Stimulated activated CD4-positive, alpha-beta T cell treated with anti-CD3 and anti-CD28 coated beads, Interleukin-4, amount 100 ng/mL, for 24 hours (primary cell): ENCODE results near the gene STX4.
"Not testable (repeated sequence)": the region's sequence is repeated elsewhere in the genome, so short reads cannot be mapped to it uniquely, and the experiment has no call there.

Source experiments
- DNase-seq: peaks from one replicate; pipeline ENCODE4 v3.0.0-alpha.2; 2020

STX4 gene

DNA sequence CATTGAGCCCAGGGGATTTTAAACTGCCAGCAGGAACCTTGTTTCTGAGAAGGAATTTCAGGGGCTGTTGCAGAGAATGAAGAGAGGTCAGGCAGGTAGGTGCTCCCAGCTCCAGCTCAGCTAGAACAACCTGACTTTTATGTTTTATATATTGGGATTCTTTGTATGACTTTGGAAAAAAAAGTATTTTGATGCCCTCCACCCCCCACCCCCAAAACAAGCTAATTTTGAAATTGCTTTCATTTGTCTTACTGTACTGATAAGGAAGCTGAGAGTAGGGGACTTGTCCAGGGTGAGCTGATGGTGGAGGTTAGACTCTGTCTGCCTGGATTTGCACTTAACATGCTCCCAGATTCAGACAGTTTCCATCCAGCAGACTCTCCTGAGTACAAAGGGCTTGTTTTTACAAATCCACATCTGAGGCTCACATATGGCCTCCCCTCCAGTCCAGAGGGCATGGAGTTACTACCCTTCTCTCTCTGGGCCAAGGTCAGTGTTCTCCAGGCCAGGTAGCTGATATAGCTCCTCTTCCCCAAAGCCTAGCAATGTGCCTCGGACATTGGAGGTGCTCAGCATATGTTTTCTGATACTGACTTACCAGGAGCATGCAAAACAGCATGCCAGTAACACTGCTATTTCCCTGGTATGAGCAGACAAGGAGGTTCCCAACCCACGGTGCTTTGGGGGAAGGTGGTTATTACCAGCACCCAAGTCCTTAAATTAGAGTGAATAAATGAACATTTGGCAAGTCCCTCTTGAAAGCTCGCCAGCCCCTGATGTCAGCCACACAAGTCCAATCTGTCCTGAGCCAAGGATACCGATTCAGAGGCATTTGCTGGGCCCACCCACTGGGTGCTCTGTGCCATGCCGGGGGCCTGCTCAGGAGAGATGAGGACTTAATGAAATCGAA is 34.3 kb upstream of the STX4 start:
- DNase-seq = no peak

DNA sequence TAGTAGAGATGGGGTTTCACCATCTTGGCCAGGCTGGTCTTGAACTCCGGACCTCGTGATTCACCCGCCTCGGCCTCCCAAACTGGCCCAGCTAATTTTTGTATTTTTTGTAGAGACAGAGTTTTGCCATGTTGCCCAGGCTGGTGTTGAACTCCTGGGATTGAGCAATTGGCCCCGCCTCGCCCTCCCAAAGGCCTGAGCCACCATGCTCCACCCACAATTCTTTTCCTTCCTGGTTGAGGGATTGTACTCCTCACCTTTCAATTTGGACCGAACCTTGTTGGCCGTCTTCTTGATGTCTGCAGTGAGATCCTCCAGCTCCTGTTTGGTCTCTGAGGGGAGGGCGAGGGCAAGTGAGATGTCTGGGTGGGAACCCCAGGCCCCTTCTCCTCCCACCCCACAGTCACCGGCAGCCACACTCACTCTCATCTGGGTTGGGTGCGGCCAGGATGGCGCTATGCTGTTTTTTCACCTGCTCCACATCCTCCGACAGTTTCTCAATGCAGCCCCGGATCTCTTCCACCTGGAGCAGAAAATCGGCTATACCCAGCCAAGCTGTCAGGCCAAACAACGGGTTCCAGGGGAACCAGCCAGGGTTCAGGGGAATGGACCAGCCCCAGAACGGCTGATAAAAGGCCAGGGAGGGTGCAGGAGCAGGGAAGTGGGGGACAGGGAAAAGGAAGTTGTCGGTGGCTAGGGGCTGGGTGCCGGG is 32.5 kb upstream of the STX4 start:
- DNase-seq = no peak

DNA sequence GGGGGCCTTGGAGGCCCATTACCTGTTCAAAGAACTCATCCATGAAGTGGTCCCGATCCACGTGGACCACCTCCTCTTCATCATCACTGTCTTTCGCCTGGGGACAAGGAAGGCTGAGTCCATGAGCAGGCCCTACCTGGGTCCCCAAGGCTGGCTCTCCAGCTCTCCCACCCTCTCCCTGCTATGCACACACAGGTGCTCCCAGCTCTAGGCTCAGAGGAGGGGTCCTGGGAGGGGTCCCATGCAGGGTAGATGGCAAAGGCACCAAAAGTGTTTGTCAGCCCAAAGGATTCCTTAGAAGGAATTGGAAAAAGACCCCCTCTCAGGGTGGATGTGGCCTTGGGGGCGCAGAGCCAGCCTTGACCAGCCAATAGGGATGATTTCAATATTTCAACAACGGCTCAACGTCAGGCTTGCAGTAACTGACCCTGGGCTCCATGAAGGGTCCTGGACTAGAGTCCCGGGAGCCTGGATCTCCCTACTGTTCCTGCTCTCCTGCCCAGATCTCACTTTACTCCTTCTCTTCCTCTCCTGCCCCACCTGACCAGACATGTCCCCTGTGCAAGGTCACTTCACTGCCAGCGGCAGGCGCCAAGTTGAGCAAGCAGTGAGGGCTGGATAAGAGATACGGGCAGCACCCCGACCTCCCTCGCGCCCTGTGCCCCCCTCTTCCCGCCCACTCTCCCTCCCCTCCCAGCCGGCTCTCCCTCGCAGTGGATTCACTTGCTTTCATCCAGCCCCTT is 31.7 kb upstream of the STX4 start:
- no peak for DNase-seq

DNA sequence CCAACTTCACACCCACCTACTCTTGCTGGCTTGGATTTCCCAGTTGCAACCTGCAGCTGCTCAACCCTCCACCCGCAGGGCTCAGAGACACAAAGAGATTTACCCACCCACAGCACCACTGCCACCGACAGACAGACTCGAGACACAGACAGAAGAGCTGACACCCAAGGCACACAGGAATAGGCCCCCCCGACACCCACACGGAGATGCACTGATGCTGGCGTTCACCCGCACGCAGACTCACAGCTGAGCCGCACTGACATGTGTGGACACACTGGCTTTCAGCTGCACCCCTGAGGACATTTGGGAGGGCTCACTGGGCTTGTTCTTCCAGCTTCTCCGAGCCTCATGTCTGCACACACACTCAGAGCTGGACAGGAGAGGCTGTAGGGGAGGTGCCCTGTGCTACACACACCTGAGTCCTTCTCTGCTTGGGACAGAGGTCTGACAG is 31.1 kb upstream of the STX4 start:
- no peak for DNase-seq

DNA sequence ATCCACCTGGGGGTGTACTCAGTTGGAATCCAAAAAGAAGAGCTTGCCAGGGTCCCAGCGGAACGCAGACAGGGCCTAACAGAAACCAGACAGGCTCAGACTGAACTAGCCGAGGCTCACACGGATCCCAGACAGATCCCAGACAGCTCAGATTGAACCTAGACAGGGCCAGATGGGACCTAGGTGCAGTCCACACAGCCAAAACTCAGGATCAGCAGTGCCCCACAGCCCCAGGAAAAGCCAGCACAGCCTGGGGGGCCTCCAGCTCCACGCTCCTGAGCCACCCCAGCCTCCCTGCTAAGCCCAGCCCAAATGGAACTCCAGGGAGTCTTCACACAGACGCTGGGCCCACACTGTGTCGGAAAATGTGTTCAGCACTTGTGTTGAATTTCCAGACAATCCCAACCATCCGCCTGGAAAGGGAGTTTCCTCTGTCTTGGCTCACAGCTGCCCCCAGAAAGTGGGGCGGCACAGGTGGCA is 30.5 kb upstream of the STX4 start:
- no peak for DNase-seq

DNA sequence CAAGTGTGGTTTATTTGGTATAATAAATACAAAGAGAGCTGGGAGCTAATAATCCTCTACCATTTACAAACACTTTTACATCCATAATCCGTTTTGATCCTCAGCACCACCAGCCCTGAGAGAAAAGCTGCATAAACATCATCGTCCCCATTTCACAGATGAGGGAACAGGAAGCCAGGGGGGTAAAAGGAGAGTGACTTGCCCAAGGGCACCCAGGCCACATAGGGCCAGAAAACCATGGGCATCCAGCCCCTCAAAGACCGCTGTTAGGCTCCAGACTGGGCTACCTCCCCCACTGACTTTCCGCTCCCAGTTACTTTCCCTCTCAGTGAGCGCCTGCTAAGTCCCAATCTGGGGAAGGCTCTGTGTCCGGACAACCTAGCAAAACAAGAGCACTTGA is 29.6 kb upstream of the STX4 start:
- DNase-seq = no peak

DNA sequence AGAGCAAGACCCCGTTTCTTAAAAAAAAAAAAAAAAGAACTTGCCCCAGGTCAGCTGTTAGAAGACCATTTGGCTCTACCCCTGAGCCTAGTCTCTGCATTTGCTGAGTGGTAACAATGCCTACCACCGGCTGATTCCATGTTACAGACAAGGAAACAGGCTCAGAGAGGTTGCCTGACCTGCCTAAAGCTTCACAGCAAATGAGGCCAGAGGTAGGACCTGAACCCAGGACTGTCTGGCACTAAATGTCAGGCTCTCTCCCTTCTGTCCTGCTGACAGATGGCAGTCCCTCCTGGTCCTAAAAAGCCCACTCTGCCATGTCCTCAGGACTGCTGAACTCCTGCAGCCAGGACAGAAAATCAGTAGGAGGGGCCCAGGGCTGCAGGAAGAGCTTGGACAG is 28.7 kb upstream of the STX4 start:
- no peak for DNase-seq

DNA sequence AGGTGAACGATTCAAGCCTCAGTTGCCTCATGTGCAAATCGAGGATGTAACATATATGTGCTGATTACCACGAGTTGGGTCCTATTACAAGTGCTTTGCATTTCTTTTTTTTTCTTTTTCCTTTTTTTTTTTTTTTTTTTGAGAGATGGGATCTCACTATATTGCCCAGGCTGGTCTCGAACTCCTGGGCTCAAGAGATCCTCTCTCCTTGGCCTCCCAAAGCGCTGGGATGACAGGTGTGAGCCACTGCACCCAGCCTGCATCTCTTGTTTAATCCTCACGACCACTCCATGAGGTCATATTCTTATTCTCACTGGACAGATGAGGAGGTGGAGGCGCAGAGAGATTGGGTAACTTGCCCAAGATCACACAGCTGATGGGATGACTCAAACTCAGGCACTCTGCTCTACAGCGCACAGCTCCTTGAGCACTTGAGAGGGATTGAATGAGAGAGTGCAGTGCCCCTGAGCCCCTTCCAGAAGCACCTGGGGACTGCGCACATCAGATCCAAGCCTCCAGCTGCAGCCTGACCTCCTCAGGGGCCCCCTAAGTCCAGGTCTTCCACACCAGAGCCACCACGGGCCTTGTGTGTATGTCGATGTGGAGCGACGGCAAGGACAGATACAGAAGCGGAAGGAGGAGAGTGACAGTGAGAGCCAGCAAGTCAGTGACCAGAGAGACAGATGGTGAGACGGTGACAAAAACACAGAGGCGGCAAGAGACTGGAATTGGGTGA is 27.8 kb upstream of the STX4 start:
- no peak for DNase-seq

DNA sequence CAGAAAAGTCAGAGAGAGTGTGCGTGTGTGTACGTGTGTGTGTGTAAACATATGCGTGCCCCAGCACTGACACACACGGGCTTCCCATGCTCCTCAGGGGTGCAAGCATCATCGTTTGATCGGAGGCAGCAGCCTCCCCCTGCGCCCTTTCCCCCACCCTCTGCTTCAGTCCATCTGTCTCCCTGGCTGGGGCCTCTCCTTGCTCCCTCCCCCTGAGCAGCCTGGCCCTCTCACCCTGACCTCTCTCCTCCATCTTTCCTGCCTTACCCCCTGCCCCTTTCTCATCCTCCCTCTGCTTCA is 27.3 kb upstream of the STX4 start:
- DNase-seq = no peak

DNA sequence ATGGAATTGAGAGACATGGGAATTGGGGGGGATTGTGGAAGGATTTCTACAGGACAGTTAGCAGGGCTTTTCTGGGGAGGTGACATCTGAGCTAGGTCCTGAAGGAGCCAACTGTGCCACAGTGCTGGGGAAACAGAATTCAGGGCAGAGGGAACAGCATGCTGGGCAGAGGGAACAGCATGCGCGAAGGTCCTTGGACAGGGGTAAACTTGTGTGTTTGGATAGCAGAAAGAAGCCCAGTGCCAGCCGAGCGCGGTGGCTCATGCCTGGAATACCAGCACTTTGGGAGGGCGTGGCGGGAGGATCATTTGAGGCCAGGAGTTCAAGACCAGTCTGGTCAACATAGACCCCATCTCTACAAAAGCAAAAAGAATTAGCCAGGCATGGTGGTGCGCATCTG is 26.8 kb upstream of the STX4 start:
- DNase-seq = no peak

DNA sequence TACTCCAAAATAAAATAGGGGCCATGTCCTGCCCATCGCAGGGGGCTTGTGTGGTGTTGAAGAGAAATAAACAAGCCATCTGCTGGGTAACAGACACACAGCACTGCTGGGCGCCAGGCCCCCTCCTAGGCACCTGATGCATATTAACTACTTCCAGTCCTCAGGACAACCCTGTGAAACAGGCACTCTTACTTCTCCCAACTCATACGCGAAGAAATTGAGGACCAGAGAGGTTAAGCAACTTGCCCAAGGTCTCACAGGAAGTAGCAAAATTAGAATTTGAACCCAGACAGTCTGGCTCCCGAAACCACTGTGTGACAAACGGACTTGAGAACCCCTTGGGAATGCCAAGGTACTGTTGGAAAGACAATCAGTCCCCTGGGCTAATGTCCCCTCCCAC is 25.7 kb upstream of the STX4 start:
- DNase-seq = no peak

DNA sequence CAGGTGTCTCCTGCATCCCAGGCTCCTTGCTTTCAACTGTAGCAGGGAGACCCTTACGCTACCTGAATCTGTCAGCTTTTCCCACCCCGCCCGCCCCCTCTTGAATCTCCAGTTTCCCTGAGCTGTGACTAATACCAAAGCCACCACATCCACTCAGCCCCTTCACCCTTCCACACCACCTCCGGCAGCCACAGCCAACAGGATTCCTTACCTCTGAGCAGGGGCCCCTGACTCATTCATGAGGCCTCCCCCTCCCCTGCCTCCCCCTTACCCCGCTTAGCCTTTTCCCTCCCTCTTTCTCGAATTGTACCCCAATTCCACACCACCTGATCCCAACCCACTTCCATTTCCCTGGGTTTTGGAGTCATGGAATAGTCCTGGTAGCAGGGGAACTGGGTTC is 25.2 kb upstream of the STX4 start:
- no peak for DNase-seq

DNA sequence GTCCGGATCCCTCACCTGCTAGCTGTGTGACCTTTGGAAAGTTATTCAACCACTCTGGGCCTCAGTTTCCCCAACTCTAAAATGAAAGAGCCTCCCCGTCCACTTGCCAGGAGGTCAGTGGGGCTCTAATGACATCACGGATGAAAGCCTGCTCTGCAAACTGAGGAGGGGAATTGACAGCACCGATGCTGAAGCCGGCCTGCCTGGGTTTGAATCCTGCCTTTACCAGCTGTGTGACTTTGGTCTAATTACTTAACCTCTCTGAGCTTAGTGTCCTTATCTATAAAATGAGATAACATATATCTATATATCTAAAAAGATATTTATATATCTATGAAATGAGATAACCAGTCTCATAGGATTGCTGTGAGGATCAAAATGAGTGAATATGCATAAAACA is 24.8 kb upstream of the STX4 start:
- DNase-seq = no peak

DNA sequence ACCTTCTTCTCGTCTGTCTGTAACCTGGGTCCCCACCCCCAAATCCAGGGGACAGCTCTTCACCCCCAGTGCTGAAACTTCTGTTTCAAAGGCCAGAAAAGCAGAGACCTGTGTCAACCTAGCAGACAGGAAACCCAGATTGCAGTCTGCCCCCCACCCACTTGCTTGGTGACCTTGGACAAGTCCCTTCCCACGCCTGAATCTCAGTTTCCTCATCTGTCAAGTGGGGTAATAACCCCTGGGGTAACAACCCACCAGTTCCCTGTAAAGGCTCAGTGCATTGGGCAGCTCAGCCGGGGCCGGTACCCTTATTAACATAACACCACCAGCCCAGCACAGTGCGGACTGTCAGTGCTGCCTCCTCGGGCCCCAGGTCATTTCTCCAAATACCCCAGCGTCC is 24.2 kb upstream of the STX4 start:
- no peak for DNase-seq

DNA sequence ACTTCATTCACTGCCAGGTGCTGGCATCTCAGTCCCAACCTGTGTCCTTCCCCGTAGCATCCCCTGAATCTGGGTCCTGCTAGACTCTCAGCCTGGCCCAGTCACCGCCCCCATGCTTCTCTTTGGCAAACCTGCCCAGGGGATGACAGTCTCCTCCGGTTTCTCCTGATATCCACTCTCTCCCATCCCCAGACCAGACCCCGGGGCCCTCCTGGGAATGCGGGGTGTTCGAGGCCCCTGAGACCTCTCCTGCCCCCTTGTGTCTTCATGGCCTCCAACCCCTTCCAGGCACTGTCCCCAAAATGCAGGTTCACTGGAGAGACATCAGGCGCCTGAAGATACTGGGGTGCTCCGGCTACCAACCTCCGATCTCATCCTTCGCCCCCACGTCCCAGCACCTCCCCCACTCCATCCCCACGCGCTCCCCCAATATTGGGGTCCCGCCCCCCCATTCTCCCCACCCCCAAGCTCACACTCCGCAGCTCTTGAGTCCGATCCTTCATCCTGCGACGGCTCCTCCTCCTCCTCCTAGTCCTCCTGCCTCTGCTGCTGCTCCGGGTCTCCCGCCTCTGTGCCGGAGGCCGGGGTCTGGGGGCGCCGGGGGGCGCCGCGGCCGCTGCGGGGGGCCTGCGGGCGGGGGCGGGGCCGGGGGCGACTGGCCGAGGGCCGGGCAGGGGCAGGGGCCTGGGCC is 23.3 kb upstream of the STX4 start:
- no peak for DNase-seq

DNA sequence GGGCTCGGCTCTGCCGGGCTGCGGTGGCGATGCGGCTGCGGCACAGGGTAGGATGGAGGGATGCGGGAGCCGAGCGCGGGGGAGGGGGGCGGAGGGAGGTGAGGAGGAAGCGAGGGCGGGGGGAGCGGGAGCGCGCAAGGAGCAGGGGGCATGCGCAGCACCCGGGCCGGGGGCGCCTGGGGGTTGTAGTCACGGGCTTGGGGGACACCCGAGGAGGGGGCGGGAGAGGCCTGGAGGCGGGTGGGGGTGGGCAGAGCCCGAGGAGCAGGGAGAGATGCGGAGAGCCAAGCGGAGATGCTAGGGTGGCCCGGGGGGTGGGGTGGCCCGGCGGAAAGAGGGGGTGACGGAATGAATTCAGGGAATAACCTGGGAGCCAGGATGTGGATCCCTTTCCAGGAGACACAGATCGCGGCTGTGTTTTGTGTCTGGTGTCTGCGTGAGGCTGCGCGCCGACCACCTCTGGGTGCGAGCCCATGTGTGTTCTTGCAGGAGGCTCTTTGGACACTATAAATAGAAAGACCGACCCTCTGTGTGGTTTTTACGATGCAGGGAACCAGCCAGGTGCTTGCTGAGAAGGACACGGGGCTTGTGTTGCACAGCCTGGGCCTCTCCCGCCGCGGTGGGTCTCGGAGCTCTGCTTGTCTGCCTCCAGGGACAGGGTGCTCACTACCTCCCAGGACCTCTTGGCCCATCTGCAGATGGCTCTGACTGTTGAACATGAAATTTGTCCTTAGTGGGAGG is 22.6 kb upstream of the STX4 start, which contains the start of gene STX1B:
Gene STX1B, minus strand, starts transcription at position 54 of the 741 bp plus-strand sequence. CDS start 242 bp downstream, outside the sequence.
- peak; percentile 42 for DNase-seq

DNA sequence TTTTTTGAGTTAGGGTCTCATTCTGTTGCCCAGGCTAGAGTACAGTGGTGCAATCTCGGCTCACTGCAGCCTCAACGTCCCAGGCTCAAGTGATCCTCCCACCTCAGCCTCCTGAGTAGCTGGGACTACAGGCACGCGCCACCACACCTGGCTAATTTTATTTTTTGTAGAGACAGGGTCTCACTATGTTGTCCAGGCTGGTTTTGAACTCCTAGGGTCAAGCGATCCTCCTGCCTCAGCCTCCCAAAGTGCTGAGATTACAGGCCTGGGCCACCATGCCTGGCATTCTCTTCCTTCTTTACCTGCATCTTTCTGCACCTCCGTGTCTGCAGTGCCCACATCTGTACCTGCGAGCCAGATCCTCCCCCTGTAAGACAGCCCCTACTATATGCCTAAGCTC is 21.5 kb upstream of the STX4 start:
- DNase-seq = not testable (repeated sequence)

DNA sequence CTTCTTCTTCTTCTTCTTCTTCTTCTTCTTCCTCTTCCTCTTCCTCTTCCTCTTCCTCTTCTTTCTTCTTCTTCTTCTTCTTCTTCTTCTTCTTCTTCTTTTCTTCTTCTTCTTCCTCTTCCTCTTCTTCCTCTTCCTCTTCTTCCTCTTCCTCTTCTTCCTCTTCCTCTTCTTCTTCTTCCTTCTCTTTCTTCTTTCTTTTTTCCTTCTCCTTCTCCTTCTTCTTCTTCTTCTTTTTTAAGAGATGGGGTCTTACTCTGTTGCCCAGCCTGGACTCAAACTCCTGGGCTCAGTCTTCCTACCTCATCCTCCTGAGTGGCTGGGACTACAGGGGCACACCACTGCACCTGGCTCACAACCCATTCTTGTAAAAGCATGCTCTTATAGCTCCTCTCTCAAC is 20.1 kb upstream of the STX4 start:
- DNase-seq = not testable (repeated sequence)

DNA sequence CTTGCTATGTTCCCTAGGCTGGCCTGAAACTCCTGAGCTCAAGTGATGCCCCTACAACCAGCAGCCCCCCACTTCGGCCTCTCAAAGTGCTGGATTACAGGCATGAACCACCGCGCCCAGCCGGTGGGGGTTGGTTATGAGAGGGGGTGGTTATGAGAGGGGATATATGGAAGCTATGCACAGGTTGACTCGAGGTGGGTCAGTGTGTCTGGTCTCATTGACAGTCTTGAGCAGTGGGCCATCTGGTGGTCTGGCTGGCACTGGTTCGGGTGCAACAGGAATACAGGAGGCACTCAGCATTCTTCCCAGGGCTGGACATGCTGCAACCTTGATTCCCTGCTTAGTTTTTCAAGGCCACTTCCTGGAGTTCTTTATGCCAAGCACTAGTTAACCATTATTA is 17.3 kb upstream of the STX4 start:
- no peak for DNase-seq

DNA sequence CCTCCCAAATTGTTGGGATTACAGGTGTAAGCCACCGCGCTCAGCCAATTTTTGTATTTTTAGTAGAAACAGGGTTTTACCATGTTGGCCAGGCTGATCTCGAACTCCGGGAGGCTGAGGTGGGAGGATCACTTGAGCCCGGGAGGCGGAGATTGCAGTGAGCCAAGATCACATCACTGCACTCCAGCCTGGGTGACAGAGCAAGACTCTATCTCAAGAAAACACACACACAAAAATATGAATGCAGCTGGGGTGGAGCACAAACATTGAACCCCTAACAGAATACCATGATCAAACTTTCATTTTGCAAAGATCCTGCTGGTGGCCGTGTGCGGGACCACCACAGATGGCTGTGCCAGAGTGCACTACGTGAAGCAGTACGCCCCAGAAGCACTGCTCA is 15.6 kb upstream of the STX4 start:
- not testable (repeated sequence) for DNase-seq

DNA sequence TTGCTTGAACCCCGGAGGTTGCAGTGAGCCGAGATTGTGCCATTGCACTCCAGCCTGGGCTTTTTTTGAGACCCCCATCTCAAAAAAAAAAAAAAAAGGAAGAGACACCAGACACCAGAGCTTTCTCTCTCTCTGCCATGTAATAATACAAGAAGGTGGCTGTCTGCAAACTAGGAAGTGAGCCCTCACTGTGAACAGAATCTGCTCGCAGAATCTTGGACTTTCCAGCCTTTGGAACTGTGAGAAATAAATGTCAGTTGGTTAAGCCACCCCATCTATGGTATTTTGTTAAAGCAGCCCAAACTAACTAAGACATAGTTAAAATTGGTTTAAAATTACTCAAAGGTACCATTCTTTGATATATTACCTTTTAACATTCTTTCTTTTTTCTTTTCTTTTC is 12.8 kb upstream of the STX4 start:
- no peak for DNase-seq
